Lower lobe of right lung (tissue), 2 donors: ENCODE measurements around the gene SUPT6H. TPM values are rescaled to one million over a fixed set of nuclear protein-coding genes. Genes with fewer than 3 reads are reported as not detected.
"Not testable (repeated sequence)": the region's sequence is repeated elsewhere in the genome, so short reads cannot be mapped to it uniquely, and the experiment has no call there.

Source experiments
- ATAC-seq, 2 donors: fragments of 200-7000 bp; cut with Tn5 transposase; one replicate each; pipeline ENCODE4 v1.9.1; 2020 to 2022; ENCODE audit warnings: mild to moderate bottlenecking in 2 of 2, moderate library complexity in 2 of 2
- DNase-seq: peaks from one replicate; pipeline ENCODE4 v3.0.0-alpha.2; 2020
- H3K27ac ChIP-seq: fragments of 200-600 bp; one replicate; pipeline ENCODE4 v1.8.0; 2022
- H3K27me3 ChIP-seq: fragments of 200-600 bp; one replicate; pipeline ENCODE4 v1.8.0; 2022; ENCODE audit warnings: low read depth
- H3K36me3 ChIP-seq: fragments of 200-600 bp; one replicate; pipeline ENCODE4 v1.8.0; 2022; ENCODE audit warnings: mild to moderate bottlenecking
- H3K4me1 ChIP-seq: fragments of 200-600 bp; one replicate; pipeline ENCODE4 v1.8.0; 2022
- H3K4me3 ChIP-seq: fragments of 200-600 bp; one replicate; pipeline ENCODE4 v1.8.0; 2022; ENCODE audit warnings: mild to moderate bottlenecking
- H3K9me3 ChIP-seq: fragments of 200-600 bp; one replicate; pipeline ENCODE4 v1.8.0; 2022
- intact Hi-C: fragments of 100-400 bp; cut with DNase I; formaldehyde crosslinking; loops from one replicate; pipeline ENCODE4 v1.11.0; 2022
- total RNA-seq: library from RNA; stranded (reverse); fragmentation: NEBNext Ultra II Directional; extraction: Animal tissue kit (Norgen Biotek cat#: 25700); gene quantifications from one replicate; pipeline ENCODE4 v1.2.1, GENCODE V29; 2021
- TF ChIP-seq, protein P1 (sequence below): fragments of 200-600 bp; IDR thresholded peaks from one replicate; pipeline ENCODE4 v1.8.0; 2022; ENCODE audit warnings: antibody characterized with exemption, mild to moderate bottlenecking
- donor health status: DM: no; HTN: yes; CAD: no; lungs with severe emphysema.

The SUPT6H gene
- total RNA-seq, 1 donor from 2014 or later, result 60.3 TPM

DNA sequence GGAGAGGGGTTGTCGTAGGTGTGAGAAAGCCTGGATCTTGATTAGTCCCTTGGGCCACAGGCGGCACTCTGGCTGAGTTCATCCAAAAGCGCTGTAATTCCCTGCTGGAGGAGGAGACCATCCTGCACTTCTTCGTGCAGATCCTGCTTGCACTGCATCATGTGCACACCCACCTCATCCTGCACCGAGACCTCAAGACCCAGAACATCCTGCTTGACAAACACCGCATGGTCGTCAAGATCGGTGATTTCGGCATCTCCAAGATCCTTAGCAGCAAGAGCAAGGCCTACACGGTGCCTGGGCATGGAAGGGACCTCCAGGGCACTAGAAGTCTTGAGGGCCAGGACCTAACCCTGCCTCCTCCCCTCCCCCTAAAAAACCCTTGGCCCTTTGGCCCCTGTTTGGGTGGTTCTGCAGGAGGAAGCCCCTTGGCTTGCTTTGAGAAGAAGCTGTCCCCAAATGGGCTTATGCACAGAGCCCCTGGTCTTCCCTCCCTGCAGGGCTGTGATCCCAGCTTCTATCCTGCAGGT, 72.8 kb downstream of the SUPT6H start:
- no peak for ATAC-seq
- TF ChIP-seq, protein P1, sequence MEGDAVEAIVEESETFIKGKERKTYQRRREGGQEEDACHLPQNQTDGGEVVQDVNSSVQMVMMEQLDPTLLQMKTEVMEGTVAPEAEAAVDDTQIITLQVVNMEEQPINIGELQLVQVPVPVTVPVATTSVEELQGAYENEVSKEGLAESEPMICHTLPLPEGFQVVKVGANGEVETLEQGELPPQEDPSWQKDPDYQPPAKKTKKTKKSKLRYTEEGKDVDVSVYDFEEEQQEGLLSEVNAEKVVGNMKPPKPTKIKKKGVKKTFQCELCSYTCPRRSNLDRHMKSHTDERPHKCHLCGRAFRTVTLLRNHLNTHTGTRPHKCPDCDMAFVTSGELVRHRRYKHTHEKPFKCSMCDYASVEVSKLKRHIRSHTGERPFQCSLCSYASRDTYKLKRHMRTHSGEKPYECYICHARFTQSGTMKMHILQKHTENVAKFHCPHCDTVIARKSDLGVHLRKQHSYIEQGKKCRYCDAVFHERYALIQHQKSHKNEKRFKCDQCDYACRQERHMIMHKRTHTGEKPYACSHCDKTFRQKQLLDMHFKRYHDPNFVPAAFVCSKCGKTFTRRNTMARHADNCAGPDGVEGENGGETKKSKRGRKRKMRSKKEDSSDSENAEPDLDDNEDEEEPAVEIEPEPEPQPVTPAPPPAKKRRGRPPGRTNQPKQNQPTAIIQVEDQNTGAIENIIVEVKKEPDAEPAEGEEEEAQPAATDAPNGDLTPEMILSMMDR, result no peak

GRCh38 chr17:28735242-28735722, 73.3 kb downstream of the SUPT6H start:
- ATAC-seq, result no peak

More for the DNA sequence above, 72.8 kb downstream of the SUPT6H start:
- Histone ChIP-seq H3K4me3 (no peak overlapping the region), H3K27ac (no peak overlapping the region), H3K4me1 (peaks cover under 1% of the 10 kb centered on the region), H3K27me3 (no peaks in the 10 kb centered on the region), H3K9me3 (no peaks in the 10 kb centered on the region), H3K36me3 (peaks cover 6% of the 10 kb centered on the region)
- intact Hi-C loops, result no loop called here
- peak; percentile 24 for DNase-seq

DNA sequence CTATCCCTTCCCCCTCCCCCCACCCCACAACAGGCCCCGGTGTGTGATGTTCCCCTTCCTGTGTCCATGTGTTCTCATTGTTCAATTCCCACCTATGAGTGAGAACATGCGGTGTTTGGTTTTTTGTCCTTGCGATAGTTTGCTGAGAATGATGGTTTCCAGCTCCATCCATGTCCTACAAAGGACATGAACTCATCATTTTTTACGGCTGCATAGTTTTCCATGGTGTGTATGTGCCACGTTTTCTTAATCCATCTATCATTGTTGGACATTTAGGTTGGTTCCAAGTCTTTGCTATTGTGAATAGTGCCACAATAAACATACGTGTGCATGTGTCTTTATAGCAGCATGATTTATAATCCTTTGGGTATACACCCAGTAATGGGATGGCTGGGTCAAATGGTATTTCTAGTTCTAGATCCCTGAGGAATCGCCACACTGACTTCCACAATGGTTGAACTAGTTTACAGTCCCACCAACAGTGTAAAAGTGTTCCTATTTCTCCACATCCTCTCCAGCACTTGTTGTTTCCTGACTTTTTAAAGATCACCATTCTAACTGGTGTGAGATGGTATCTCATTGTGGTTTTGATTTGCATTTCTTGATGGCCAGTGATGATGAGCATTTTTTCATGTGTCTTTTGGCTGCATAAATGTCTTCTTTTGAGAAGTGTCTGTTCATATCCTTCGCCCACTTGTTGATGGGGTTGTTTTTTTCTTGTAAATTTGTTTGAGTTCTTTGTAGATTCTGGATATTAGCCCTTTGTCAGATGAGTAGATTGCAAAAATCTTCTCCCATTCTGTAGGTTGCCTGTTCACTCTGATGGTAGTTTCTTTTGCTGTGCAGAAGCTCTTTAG, 74.1 kb downstream of the SUPT6H start:
- H3K9me3 ChIP-seq, H3K4me3 ChIP-seq, H3K4me1 ChIP-seq, H3K36me3 ChIP-seq, H3K27ac ChIP-seq, ATAC-seq, DNase-seq, H3K27me3 ChIP-seq, intact Hi-C loops: not testable (repeated sequence)

More at GRCh38 chr17:28735242-28735722, 73.3 kb downstream of the SUPT6H start:
- intact Hi-C loops, result no loop called here
- TF ChIP-seq, protein P1, result no peak
- peaks cover 6% of the 10 kb centered on the region for H3K36me3 ChIP-seq
- no peak overlapping the region for H3K27ac ChIP-seq
- no peaks in the 10 kb centered on the region for H3K9me3 ChIP-seq
- DNase-seq, result peak; percentile 28
- H3K27me3 ChIP-seq, result no peaks in the 10 kb centered on the region
- no peaks in the 10 kb centered on the region for H3K4me1 ChIP-seq
- H3K4me3 ChIP-seq, result no peak overlapping the region

- intact Hi-C loops, result no loop called here
Measured at GRCh38 chr17:28737316-28737715, 75.3 kb downstream of the SUPT6H start.

DNA sequence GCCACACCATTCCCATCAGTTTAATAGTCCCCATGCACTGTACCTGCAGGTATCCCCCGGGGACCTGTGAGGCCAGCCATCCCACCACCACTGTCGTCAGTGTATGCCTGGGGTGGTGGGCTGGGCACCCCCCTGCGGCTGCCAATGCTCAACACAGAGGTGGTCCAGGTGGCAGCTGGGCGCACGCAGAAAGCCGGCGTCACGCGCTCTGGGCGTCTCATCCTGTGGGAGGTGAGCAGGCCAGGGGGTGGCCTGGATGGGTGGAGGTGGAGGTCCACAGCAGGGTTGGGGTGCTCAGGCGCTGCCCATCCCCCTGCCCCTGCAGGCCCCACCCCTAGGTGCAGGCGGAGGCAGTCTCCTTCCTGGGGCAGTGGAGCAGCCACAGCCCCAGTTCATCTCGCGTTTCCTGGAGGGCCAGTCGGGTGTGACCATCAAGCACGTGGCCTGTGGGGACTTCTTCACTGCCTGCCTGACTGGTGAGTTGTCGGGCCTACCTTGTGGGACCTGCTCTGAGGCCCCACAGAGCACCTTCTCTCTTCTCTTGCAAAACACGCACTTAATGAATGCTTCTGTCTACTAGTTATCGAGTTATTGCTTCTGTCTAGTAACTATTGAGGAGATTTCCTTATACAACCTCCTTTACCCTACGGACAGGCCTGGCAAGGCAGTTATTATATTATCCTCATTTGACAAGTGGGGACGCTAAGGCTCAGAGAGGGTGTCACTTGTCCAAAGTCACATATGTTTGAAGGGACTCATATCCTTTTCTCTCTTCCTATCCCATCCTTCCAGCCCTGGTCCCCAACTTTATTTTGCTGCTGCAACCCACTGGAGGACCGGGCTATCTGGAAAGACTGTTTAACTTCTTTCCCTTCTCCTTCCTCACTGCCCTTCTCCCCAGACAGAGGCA, 76.0 kb downstream of the SUPT6H start:
- H3K36me3 ChIP-seq, result peaks cover 6% of the 10 kb centered on the region
- no peak overlapping the region for H3K27ac ChIP-seq
- H3K4me1 ChIP-seq, result peaks cover 16% of the 10 kb centered on the region
- H3K4me3 ChIP-seq, result no peak overlapping the region
- intact Hi-C loops, result no loop called here
- peak; percentile 43 for DNase-seq
- TF ChIP-seq, protein P1, result no peak
- ATAC-seq, result no peak
- H3K27me3 ChIP-seq, result no peaks in the 10 kb centered on the region
- no peaks in the 10 kb centered on the region for H3K9me3 ChIP-seq

More at GRCh38 chr17:28737316-28737715, 75.3 kb downstream of the SUPT6H start:
- H3K9me3 ChIP-seq, result no peaks in the 10 kb centered on the region
- ATAC-seq (no peak), DNase-seq (peak; percentile 27)
- peaks cover 9% of the 10 kb centered on the region for H3K4me1 ChIP-seq
- H3K4me3 ChIP-seq, result no peak overlapping the region
- TF ChIP-seq, protein P1, result no peak
- no peak overlapping the region for H3K27ac ChIP-seq
- H3K36me3 ChIP-seq, result peaks cover 6% of the 10 kb centered on the region
- no peaks in the 10 kb centered on the region for H3K27me3 ChIP-seq
